K562 (cell line): ENCODE results near the gene DGKZ. TPM values are rescaled to one million over a fixed set of nuclear protein-coding genes. Genes with fewer than 3 reads are reported as not detected.

Source experiments
- ARNT ChIP-seq, 2 experiments: fragments of 450-650 bp; IDR thresholded peaks; 2 replicates each; pipeline ENCODE4 v1.6.1; 2016; ENCODE audit warnings: mild to moderate bottlenecking in 1 of 2
- CBX5 ChIP-seq: IDR thresholded peaks from 2 replicates; pipeline ENCODE4 v1.6.1; 2014; ENCODE audit warnings: low read depth, borderline replicate concordance
- CHD1 ChIP-seq: fragments of 200-600 bp; sonication (generic); IDR thresholded peaks from one replicate; pipeline ENCODE4 v1.6.1; 2012; ENCODE audit warnings: mild to moderate bottlenecking, moderate library complexity, low read length, inconsistent platforms
- ELF2 ChIP-seq: fragments of 250-450 bp; sonication (Bioruptor Pico); IDR thresholded peaks from 2 replicates; pipeline ENCODE4 v1.5.0; 2021; ENCODE audit warnings: mild to moderate bottlenecking
- MCM2 ChIP-seq: fragments of 450-650 bp; IDR thresholded peaks from 2 replicates; pipeline ENCODE4 v1.6.1; 2017; ENCODE audit warnings: low read depth, mild to moderate bottlenecking
- PHB ChIP-seq: fragments of 250-450 bp; sonication (Bioruptor Pico); IDR thresholded peaks from 2 replicates; pipeline ENCODE4 v1.5.0; 2021
- POLR3A ChIP-seq: IDR thresholded peaks from 2 replicates; pipeline ENCODE4 v1.6.1; 2011; ENCODE audit warnings: borderline replicate concordance, mild to moderate bottlenecking, moderate library complexity; ENCODE audit not compliant: insufficient read length, insufficient read depth; ENCODE audit errors: extremely low read depth
- RBM14 ChIP-seq: fragments of 200-400 bp; formaldehyde crosslinking; IDR thresholded peaks from 2 replicates; pipeline ENCODE4 v1.6.1; 2018; ENCODE audit warnings: low read depth, mild to moderate bottlenecking, low read length, moderate library complexity, borderline replicate concordance; ENCODE audit not compliant: insufficient read depth
- RCOR1 ChIP-seq, 2 experiments: IDR thresholded peaks; 2 replicates each; pipeline ENCODE4 v1.6.1; 2012; ENCODE audit warnings: low read depth in 2 of 2, low read length in 2 of 2, borderline replicate concordance in 1 of 2, improper control_type of control experiment in 1 of 2
- REST ChIP-seq, 2 experiments: fragments of 450-650 bp; formaldehyde crosslinking in 1 of 2; IDR thresholded peaks; 2 replicates each; pipeline versions ENCODE4 v1.4.0 to v1.6.1; 2014 to 2020; ENCODE audit warnings: mild to moderate bottlenecking in 2 of 2, borderline replicate concordance in 1 of 2, low read depth in 1 of 2
- RNF219 ChIP-seq: fragments of 250-450 bp; sonication (Bioruptor Pico); IDR thresholded peaks from 2 replicates; pipeline ENCODE4 v1.5.0; 2022; ENCODE audit warnings: mild to moderate bottlenecking
- YBX1 ChIP-seq: fragments of 450-650 bp; IDR thresholded peaks from 2 replicates; pipeline ENCODE4 v1.7.1; 2016; ENCODE audit warnings: mild to moderate bottlenecking
- ZBTB17 ChIP-seq: fragments of 450-650 bp; formaldehyde crosslinking; IDR thresholded peaks from 2 replicates; pipeline ENCODE4 v1.4.0; 2020; ENCODE audit warnings: mild to moderate bottlenecking
- ZNF253 ChIP-seq: fragments of 250-450 bp; sonication (Bioruptor Pico); conservative IDR thresholded peaks from 2 replicates; pipeline ENCODE4 v1.6.1; 2021; ENCODE audit warnings: mild to moderate bottlenecking
- ZNF263 ChIP-seq: sonication (generic); formaldehyde crosslinking; IDR thresholded peaks from 2 replicates; pipeline ENCODE4 v1.8.0; 2022; ENCODE audit warnings: mild to moderate bottlenecking, missing genetic modification reagents, borderline replicate concordance
- ZNF41 ChIP-seq: fragments of 250-450 bp; sonication (Bioruptor Pico); conservative IDR thresholded peaks from 2 replicates; pipeline ENCODE4 v1.4.0; 2020; ENCODE audit warnings: mild to moderate bottlenecking
- ZNF551 ChIP-seq: fragments of 250-450 bp; sonication (Bioruptor Pico); IDR thresholded peaks from 2 replicates; pipeline ENCODE4 v1.5.0; 2021; ENCODE audit warnings: mild to moderate bottlenecking, moderate library complexity
- ZNF57 ChIP-seq: fragments of 450-650 bp; formaldehyde crosslinking; IDR thresholded peaks from 2 replicates; pipeline ENCODE4 v1.4.0; 2020; ENCODE audit warnings: mild to moderate bottlenecking, moderate library complexity
- ZNF586 ChIP-seq: fragments of 450-650 bp; formaldehyde crosslinking; conservative IDR thresholded peaks from 2 replicates; pipeline ENCODE4 v1.4.0; 2020; ENCODE audit warnings: mild to moderate bottlenecking, moderate library complexity
- polyA plus RNA-seq, 8 experiments: library from polyadenylated mRNA; depleted of rRNA in 4 of 8; stranded (reverse) in 5 of 8; unstranded in 3 of 8; fragments of >200 nt; fragmentation: Nextera tagmentation in 2 of 8; fragmentation: Illumina TruSeq in 1 of 8; extraction: Ambion mirVana in 2 of 8; extraction: Trizol in 1 of 8; gene quantifications; 2 replicates each; pipeline versions ENCODE4 v1.2.1 to v1.2.3, GENCODE V29; 2011 to 2014; ENCODE audit warnings: inconsistent platforms in 1 of 8, missing spikeins in 1 of 8
- total RNA-seq, 7 experiments: library from RNA; depleted of rRNA in 6 of 7; stranded (reverse); fragments of >200 nt in 6 of 7; fragmentation: Illumina TruSeq in 2 of 7; extraction: Trizol in 2 of 7; gene quantifications; 2 replicates each; pipeline versions ENCODE4 v1.2.1 to v1.2.3, GENCODE V29; 2011 to 2021; ENCODE audit warnings: low replicate concordance in 1 of 7

Gene DGKZ
- total and polyA plus RNA-seq, 9 of the 15 experiments (the other 6 are each of a cell fraction or from before 2014, with no cell fraction given): 0.51 to 100 (median 44.2) TPM

- TF ChIP-seq RNF219 (CRISPR knock-in tag): no peak
- TF ChIP-seq ZNF586: no peak
- TF ChIP-seq RBM14: no peak
- no peak for TF ChIP-seq ZNF263 (CRISPR knock-in tag)
- no peak for TF ChIP-seq ELF2
- no peak for TF ChIP-seq ZNF57
- no peak for TF ChIP-seq CHD1
- TF ChIP-seq RCOR1 (IDR thresholded peaks at IDR 0.05; ENCODE audit: borderline replicate concordance in 1 of 2, low read depth in 2 of 2, low read length in 2 of 2): 0 out of 4 replicates have a peak, but pooled peaks of 1 of the 2 experiments have one; percentile 2
- 0 out of 4 replicates have a peak, but pooled peaks of 1 of the 2 experiments have one; percentile 46 for TF ChIP-seq ARNT (IDR thresholded peaks at IDR 0.05)
- TF ChIP-seq PHB (CRISPR knock-in tag): 0 out of 2 replicates have a peak, but pooled peaks have one; percentile 55
- TF ChIP-seq CBX5: no peak
- TF ChIP-seq REST (IDR thresholded peaks at IDR 0.05; ENCODE audit: borderline replicate concordance): no peak
- TF ChIP-seq REST (CRISPR knock-in tag; IDR thresholded peaks at IDR 0.05; ENCODE audit: low read depth): no peak
- TF ChIP-seq POLR3A: no peak
- TF ChIP-seq ZNF253 (CRISPR knock-in tag): no peak
- no peak; the same call in 1 of the 2 replicates for TF ChIP-seq ZBTB17 (CRISPR knock-in tag)
- no peak for TF ChIP-seq YBX1
- TF ChIP-seq ZNF551 (CRISPR knock-in tag): no peak
- no peak for TF ChIP-seq ZNF41
- TF ChIP-seq MCM2: no peak
Measured at GRCh38 chr11:46380340-46381047, 33.2 kb downstream of the DGKZ start (continued).
